Fibroblast of villous mesenchyme (primary cell): Measurements from ENCODE around the gene CRY1. TPM values are rescaled to one million over a fixed set of nuclear protein-coding genes. Genes with fewer than 3 reads are reported as not detected.

Experiments used
- DNase-seq: peaks from one replicate; pipeline ENCODE4 v3.0.0-alpha.2; 2010; ENCODE audit warnings: low read depth
- H3K4me3 ChIP-seq: 2 replicates; pipeline ENCODE4 v1.5.1; 2011; ENCODE audit warnings: low read depth, mild to moderate bottlenecking, low read length
- total RNA-seq: library from RNA; depleted of rRNA; stranded (reverse); fragments of >200 nt; gene quantifications from 2 replicates; pipeline ENCODE4 v1.2.3, GENCODE V29; 2012
- TF ChIP-seq, protein P1 (sequence below): IDR thresholded peaks from 2 replicates; pipeline ENCODE4 v1.5.1; 2012; ENCODE audit warnings: low read depth, mild to moderate bottlenecking, low read length; ENCODE audit not compliant: insufficient read depth

CRY1 gene
- total RNA-seq, 1 donor = 25.5 TPM

- TF ChIP-seq, protein P1, sequence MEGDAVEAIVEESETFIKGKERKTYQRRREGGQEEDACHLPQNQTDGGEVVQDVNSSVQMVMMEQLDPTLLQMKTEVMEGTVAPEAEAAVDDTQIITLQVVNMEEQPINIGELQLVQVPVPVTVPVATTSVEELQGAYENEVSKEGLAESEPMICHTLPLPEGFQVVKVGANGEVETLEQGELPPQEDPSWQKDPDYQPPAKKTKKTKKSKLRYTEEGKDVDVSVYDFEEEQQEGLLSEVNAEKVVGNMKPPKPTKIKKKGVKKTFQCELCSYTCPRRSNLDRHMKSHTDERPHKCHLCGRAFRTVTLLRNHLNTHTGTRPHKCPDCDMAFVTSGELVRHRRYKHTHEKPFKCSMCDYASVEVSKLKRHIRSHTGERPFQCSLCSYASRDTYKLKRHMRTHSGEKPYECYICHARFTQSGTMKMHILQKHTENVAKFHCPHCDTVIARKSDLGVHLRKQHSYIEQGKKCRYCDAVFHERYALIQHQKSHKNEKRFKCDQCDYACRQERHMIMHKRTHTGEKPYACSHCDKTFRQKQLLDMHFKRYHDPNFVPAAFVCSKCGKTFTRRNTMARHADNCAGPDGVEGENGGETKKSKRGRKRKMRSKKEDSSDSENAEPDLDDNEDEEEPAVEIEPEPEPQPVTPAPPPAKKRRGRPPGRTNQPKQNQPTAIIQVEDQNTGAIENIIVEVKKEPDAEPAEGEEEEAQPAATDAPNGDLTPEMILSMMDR = no peak
- no peak for DNase-seq
These were observed 142.8 kb downstream of the CRY1 start for GRCh38 chr12:106950591-106950990.

DNA sequence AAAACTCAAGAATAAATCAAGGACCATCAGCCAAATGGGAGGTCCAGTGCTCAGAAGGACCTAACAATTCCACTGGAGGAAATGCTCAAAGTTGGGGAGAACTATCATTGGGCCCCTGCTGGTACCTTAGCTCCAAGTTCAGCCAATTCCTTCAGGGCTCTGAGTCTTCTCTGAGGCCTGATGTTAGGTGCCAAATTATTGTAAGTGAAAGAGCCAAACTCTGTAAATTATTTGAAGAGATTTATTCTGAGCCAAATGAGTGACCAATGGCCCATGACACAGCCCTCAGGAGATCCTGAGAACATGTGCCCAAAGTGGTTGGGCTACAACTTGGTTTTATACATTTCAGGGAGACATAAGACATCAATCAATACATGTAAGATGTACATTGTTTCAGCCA, 145.9 kb downstream of the CRY1 start:
- no peak for DNase-seq
- no peak overlapping the region for H3K4me3 ChIP-seq
- TF ChIP-seq, protein P1 = no peak

More at GRCh38 chr12:106950591-106950990, 142.8 kb downstream of the CRY1 start:
- no peak overlapping the region for H3K4me3 ChIP-seq

DNA sequence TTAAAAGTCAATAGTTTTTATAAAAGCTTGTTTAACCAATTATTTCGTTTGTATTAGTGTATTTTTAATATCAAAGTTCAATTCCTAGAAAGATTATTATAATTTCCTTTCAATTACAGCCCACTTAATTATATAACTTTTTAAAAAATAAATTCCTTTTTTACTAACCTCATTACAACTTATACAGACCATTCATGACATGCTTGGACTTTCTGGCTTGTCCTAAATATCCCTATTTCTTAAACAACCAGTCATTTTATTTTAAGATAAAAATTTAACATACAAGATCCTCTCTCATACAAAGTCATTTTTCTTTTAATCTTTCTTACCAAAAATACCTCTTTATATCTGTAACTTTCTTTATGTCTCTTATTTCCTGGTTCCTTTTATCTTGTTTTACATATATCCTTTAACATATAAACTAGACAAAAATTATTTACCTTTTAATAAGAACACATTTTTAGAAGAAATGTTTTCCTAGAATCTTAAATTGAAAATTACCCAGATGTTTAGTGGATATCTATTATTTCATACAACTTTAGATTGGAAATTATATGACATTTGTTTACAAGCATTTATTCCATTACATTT, 148.0 kb downstream of the CRY1 start:
- DNase-seq = no peak
- TF ChIP-seq, protein P1 = no peak
- H3K4me3 ChIP-seq = no peak overlapping the region

- no peak for DNase-seq
- no peak overlapping the region for H3K4me3 ChIP-seq
These were observed 150.6 kb downstream of the CRY1 start for GRCh38 chr12:106942775-106943174.

DNA sequence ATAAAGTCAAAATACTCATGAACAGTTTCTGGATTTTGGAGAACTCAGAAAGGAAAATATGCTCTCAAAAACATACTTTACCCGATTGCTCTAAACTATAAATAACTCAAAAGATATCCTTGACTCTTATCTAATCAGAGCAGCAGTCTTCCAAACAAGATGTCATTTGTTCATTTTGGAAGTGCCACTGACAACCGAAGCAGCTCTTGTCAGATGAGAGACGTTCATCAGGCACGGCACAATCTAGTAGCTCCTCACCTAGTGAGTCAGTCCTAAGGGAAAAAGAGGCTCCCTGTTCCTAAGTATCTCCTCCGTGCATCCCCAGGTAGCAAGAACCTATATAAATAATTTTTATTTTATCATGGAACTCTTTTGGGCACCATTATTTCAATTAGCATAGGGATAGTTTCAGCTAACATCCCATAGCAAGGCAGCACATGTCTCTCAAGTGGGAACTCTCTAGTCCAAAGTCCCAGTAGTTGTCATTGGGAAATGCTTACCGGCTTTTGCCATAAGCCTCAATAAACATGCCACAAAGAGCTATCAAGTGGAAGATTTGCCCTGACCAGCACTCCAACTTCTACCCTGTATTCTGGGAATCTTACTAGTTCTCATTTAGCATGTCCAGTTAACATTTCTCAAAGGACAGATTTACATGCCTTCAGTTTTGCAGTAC, 151.7 kb downstream of the CRY1 start:
- TF ChIP-seq, protein P1 = no peak
- DNase-seq = no peak
- H3K4me3 ChIP-seq = no peak overlapping the region

More at GRCh38 chr12:106942775-106943174, 150.6 kb downstream of the CRY1 start:
- TF ChIP-seq, protein P1 = no peak

Other genes starting within 250 kb of the CRY1 start
- 116 and 194 TPM in 2 replicates for gene TMEM263, start 137.6 kb downstream of the CRY1 start, total RNA-seq
- gene MTERF2, start 106.4 kb downstream of the CRY1 start, total RNA-seq = 3.9 and 7.3 TPM in 2 replicates